HL-60/S4 treated with phorbol 12-myristate 13-acetate at 8.2 ng/mL for 4 days and 3 days (cell line): ENCODE results near the gene LENG9.
"Not testable (repeated sequence)": the region's sequence is repeated elsewhere in the genome, so short reads cannot be mapped to it uniquely, and the experiment has no call there.

Experiments used
- in situ Hi-C: fragments of 300-500 bp; cut with MboI; formaldehyde crosslinking; loops from 2 replicates; pipeline ENCODE4 v1.15.0; 2022; ENCODE audit warnings: low sequenced_read_pairs

LENG9 gene

GRCh38 chr19:54481326-54481930, 17.9 kb upstream of the LENG9 start:
- in situ Hi-C loops, result loop anchor here (25.0 kb wide), 2 partner anchors 181 to 431 kb away; partner anchors contain the start of genes LILRB4 and NCR1

- in situ Hi-C loops, result loop anchor here (25.0 kb wide), 2 partner anchors 182 to 432 kb away; partner anchors contain the start of genes LILRB4 and NCR1
These were observed 16.5 kb upstream of the LENG9 start for GRCh38 chr19:54480051-54480450.

GRCh38 chr19:54478677-54479266, 15.2 kb upstream of the LENG9 start:
- in situ Hi-C loops, result loop anchor here (25.0 kb wide), 2 partner anchors 184 to 434 kb away; partner anchors contain the start of genes LILRB4 and NCR1

- in situ Hi-C loops, result loop anchor here (25.0 kb wide), 2 partner anchors 185 to 435 kb away; partner anchors contain the start of genes LILRB4 and NCR1
These were observed 14.1 kb upstream of the LENG9 start for GRCh38 chr19:54477650-54478049.

GRCh38 chr19:54475706-54476105, 12.1 kb upstream of the LENG9 start:
- in situ Hi-C loops, result loop anchor here (25.0 kb wide), 2 partner anchors 187 to 437 kb away; partner anchors contain the start of genes LILRB4 and NCR1

GRCh38 chr19:54473892-54474372, 10.4 kb upstream of the LENG9 start:
- in situ Hi-C loops, result no loop called here

- in situ Hi-C loops, result no loop called here
These were observed 9.7 kb upstream of the LENG9 start, which contains the start of gene CDC42EP5 for GRCh38 chr19:54473071-54473891. Gene CDC42EP5, minus strand, starts transcription at chr19:54473296. Its CDS starts 7,749 bp downstream, at chr19:54465547.

- in situ Hi-C loops, result no loop called here
These were observed 7.6 kb upstream of the LENG9 start for GRCh38 chr19:54470991-54471782.

GRCh38 chr19:54470276-54470887, 6.8 kb upstream of the LENG9 start:
- in situ Hi-C loops, result no loop called here

GRCh38 chr19:54469496-54469934, 5.9 kb upstream of the LENG9 start:
- in situ Hi-C loops, result no loop called here

GRCh38 chr19:54466110-54466480, 2.5 kb upstream of the LENG9 start:
- in situ Hi-C loops, result not testable (repeated sequence)

GRCh38 chr19:54465426-54466109, 2.0 kb upstream of the LENG9 start:
- in situ Hi-C loops, result no loop called here

GRCh38 chr19:54464630-54465425, 1.2 kb upstream of the LENG9 start:
- in situ Hi-C loops, result no loop called here

GRCh38 chr19:54464044-54464629, 559 bp upstream of the LENG9 start:
- in situ Hi-C loops, result no loop called here

GRCh38 chr19:54462655-54463530, 685 bp downstream of the LENG9 start:
- in situ Hi-C loops, result no loop called here

- in situ Hi-C loops, result no loop called here
These were observed 1.4 kb downstream of the LENG9 start for GRCh38 chr19:54462047-54462654.

- in situ Hi-C loops, result no loop called here
These were observed 2.0 kb downstream of the LENG9 start for GRCh38 chr19:54461613-54462012.
